HG02943 (cell line): ENCODE measurements around the gene PLA2G4D.

Experiments
- ATAC-seq: cut with Tn5 transposase; IDR thresholded peaks from one replicate; pipeline ENCODE4 v1.9.1; 2021; ENCODE audit warnings: mild to moderate bottlenecking, low read depth, moderate library complexity; ENCODE audit not compliant: unreplicated experiment

The PLA2G4D gene

DNA sequence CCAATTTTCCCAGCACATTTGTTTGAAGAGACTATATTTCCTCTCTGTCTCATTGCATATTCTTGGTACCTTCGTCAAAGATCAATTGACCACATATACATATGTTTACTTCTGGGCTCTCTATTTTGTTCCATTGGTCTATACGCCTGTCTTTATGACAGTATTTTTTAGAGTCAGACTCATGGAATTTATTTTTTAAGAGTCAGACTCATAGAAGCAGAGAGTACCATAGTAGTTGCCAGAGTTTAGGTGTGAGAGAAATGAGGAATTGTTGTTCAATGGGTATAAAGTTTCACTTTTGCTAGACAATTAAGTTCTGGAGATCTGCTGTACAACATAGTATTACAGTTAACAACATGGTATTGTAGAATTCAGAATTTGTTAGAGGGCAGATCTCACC lies 35.0 kb upstream of the PLA2G4D start:
- no peak for ATAC-seq

DNA sequence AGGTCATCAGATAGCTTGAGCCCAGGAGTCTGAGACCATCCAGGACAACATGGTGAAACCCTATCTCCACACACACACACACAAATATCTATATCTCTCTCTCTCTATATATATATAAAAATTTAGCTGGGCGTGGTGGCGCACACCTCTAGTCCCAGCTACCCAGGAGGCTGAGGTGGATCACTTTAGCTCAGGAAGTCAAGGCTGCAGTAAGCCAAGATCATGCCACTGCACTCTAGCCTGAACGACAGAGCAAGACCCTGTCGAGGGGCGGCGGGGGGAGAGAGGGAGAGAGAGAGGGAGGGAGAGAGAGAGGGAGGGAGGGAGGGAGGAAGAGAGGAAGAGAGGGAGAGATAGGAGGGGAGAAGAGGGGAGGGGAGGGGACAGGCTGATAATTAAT lies 34.1 kb upstream of the PLA2G4D start:
- no peak for ATAC-seq

DNA sequence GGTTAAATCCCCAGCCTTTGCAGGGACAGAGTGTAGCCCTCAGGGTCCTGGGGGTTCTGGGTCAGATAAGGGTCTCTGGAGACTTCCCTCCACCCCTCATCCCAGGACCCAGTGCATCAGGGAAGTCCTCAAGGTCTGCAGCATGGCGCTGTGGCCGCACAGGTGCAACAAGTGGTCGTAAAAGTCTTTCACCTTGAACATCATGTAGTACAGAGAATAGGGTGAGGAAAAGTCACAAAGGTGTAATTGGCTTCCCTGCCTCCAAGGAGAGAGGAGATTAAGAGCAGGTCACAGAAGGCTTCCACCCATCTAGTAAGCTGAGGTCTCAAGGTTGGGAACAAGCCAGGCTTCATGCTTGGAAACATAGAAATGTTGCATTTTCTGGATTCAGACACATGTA lies 29.2 kb upstream of the PLA2G4D start:
- no peak for ATAC-seq

DNA sequence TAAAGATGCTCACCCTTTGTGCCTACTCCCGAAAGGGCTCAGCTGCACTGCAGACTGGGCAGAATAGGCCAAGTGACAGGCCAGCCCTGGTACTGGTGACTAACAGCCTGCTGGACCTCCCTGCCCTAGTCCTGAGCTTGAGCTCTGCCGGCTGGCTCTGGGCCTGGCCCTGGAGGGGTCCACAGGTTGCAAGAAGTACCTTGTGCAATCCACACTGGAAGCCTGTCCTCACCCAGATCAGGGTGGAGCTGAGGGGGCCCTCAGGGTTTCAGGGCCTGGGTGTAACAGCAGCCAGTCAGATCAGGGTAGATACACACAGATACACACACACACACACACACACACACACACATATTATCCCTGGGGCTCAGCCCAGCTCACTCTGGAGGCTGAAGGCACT lies 27.3 kb upstream of the PLA2G4D start:
- ATAC-seq = no peak

DNA sequence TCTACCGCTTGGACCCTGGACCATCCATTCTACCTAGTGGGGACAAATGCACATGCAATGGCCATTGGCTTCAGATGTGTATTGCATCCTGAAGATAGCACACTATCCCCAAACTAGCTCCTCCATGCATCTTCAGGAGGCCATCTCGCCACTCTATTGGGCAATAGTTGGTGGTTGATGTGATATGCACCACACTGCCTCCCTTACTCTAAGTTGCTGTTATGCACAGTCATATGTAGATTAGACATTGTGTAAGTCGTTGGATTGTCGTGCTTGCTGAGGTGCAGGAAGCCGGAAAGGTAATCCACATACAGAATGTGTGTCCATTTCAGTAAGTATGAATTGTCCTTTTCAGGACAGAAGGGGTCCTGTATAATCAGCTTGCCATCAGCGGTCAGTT lies 26.7 kb upstream of the PLA2G4D start:
- no peak for ATAC-seq

DNA sequence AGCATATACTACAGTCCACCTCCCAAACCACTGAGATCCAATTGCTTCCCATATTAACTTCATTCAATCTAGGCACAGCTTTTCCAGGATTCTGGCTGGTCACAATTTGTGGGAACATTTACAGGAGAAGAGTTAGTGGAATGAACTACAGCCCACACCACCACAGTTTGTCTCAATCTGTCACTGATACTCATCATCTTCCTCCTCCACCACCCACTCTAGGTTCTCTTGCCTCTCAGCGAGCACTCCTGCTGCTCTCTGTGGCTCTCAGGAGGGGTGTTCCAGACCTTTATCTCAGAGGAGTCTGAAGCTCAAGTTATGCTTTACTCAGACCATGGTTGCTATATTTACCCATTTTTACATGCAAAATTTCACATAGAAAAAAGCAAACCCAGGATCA lies 25.9 kb upstream of the PLA2G4D start:
- no peak for ATAC-seq

DNA sequence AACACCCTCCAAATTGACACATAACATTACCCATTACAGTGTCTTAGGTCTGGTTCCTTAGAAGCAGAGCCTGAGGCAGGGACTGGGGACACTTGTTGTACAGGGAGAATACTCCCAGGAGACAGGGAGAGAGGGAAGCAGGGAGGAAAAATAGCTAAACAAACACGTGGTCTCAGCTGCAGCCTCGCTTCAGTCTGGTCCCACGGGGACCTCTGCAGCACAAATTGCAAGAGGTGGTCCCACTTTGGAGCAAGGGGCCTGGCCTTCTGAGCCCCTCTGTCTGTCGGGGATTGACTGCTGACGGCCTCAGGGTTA lies 25.0 kb upstream of the PLA2G4D start:
- no peak for ATAC-seq

DNA sequence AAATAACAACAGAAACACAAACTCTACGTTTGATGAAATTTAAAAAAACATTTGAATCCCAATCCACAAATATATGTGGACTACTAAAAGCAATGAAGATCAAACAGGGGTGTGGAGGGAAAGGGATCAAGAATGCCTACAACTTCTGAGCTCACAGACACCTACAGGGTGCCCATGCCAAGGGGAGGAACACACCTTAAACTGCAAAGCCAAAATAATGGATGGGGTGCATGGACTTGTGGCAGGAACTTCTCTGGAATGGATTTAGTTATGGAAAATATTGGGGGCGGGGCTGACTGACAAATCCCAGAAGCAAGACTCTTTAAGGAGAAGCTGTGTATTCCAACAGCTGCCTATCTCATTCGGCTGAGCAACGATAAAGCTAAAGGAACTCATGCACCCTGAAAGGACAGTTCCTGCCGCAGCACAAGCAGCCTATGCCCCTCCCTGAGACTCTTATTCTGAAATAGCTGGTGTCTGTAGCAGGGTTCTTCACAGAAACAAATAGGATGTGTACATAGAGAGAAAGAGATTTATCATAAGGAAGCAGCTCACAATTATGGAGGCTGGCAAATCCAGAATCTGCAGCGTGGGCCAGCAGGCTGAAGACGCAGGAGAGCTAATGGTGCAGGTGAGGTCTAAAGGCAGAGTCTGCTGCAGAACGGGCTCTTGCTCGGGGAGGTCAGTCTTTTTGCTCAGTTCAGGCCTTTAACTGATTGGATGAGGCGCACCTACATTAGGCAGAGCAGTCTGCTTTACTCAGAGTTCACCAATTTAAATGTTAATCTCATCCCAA lies 24.5 kb upstream of the PLA2G4D start:
- no peak for ATAC-seq

DNA sequence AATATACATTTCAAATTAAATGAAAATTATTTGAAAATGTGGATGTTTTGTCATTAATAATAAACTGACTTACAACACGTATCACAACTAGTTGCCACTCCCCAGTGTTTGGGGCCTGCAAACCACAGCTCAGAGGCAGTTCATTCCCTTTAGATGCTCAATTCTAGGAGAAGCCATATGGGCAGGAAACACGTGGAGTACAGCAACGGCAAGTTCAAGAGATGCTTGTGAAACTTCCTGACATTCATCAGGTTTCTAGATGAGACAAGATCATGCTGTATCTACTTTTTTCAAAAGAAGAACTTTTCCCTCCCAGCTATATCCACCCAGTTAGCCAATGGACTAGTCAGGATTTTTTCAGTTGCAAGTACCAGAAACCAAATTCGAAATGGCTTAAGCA lies 17.6 kb upstream of the PLA2G4D start:
- ATAC-seq = no peak

DNA sequence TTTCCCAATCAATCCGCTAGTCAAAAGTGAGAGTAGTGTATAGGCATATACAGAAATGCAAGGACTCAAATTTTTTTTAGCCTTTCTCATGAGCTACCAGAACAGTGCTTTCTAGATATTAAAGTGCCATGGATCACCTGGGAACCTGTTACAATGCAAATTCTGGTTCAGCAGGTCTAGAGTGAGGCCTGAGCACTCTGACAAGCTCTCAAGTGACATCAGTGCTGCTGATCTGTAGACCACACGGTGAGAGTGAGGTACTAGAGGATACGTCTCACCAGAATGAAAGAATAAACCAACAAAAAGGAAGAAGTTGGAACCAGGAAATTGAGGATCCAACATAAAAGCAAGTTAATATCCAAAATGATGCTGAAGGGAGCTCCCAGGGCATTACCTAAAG lies 16.0 kb upstream of the PLA2G4D start:
- no peak for ATAC-seq

DNA sequence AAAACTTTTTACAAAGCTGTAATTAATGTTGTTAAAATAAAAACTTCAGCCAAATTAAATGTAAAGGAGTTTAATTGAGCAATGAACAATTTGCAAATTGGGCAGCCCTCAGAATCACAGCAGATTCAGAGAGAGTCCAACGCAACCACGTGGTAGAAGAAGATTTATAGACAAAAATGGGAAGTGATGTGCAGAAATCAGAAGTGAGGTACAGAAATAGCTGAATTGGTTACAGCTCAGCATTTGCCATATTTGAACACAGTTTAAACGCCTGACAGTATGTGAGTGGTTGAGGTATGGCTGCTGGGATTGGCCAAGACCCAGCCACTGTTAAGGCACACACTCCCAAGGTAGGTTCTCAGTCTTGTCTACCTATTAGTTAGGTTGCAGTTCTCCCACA lies 14.4 kb upstream of the PLA2G4D start:
- no peak for ATAC-seq

DNA sequence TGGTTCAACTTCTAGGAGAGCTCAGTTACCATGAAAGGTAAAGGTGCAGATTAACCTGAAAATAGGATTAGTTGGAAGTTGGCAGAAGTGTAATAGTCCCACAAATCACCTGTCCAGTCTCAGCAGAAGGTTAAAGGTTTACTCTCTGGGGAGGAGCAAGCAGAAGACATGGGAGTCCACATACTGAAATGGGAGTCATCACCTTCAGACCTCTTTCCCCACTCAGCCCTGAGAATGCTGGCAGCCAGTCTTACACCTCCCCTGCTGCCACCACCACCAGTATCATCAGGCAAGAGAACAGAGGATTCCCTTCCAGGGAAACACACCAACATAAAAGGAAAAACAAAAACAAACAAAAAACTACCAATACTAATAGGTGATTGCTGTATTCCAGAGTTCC lies 13.8 kb upstream of the PLA2G4D start:
- no peak for ATAC-seq

DNA sequence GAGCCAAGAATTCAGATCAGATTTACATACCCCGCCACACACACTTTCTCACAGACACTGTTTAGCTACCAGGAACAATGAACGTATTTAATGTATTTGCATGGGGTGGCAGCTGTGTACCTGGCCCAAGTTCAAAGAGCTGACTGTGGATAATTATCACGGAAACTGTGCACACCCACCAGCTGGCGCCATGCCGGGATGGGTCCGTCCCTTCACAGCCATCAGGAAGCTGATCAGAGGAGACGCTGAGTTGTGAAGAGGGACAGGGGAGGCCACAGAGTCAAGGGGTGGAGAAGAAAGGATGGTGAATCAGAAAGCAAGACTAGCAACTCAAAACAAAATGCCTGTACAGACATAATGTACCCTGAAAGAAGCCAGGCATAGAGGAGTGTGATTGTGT lies 13.1 kb upstream of the PLA2G4D start:
- ATAC-seq = no peak

DNA sequence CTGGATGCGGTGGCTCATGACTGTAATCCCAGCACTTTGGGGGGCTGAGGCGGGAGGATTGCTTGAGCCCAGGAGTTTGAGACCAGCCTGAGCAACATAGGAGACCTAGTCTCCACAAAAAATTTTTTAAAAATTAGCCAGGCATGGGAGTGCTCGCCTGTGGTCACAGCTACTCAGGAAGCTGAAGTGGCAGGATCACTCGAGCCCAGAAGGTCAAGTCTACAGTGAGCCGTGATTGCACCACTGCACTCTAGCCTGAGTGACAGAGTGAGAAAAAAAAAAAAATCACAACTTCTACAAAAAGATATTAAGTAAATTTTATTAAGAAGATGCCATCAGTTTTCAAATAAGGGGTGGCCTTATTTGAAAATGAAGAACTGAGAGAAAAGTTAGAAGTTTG lies 11.9 kb upstream of the PLA2G4D start:
- no peak for ATAC-seq

DNA sequence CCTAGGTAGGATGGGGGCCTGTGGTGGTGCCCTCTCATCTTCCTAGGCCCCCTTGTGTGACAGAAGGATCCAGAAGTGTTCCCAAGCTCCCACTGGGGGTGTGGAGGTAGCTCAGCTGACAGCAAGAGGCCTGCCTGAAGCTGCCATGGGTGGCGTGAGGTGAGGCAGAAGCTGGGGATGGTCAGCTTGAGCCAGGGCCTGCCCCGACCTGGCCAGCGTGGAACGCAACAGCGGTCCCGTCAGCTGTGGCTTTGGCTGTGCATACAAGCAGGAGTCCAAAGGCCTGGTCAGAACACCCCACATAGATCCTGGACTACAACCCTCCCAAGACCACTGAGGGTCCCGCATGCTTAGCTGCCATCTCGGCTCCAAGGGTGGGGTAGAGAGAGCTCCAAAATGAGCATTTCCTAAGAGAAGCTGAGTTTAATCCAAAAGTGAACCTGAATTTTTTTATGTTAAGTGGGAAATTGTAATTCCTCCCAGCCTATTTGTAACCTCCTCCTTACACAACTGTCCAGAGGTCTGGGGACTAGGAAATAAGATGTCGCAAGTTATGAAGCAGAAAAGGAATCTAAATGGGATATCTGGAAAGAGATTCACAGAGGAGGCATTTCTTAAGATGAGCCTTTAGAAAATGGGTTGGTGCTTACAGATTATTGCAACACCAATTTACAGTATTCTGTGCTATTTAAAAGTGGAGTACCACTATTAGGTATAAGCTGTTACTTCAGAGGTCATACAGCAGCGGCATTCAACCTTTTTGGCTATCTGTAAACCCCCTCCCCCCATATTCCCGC lies 9.9 kb upstream of the PLA2G4D start:
- ATAC-seq = no peak

DNA sequence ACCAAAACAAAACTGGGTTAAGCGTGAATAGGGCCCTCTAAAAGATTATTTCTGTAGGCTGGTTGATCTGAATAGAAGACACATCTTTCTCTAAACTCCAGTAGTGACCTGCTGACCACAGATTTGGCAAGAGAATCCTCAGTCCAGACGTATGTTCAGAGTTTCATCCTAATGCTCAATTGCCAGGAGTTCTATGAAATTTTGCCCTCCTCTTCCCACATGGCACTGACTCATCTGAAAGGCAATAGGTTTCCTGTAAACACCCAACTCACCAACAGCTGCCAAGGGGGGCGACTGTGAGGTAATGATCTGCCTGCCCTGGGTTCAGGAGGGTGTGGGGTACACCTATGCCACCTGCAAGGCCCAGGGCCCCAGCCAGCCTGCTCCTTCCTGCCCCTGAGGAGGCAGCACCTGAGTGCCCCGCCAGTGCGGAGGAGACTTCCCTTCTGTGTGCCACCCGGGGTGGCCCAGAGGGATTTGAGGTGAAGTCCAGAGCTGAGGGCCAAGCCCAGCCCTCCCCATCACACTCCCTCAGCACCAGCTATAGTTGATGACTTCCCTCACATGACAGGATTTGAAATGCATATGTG lies 8.4 kb upstream of the PLA2G4D start:
- ATAC-seq = no peak

DNA sequence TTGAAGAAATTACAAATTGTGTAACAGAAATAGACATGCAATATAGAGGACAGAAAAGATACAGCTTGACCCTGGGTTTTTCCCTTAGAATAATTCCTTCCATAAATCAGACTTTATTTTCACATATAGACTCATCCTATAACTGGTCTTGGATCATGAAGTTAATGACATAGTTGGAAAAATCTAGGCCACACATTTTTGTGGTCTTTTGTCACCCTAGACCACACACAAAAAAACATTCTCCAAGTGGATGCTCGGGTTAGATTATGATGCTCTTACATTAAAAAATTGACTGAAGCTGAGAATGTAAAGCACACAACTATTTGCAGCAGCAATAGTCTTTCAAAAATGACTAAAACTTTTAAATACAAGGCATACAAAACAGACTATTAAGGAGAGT lies 7.5 kb upstream of the PLA2G4D start:
- no peak for ATAC-seq

DNA sequence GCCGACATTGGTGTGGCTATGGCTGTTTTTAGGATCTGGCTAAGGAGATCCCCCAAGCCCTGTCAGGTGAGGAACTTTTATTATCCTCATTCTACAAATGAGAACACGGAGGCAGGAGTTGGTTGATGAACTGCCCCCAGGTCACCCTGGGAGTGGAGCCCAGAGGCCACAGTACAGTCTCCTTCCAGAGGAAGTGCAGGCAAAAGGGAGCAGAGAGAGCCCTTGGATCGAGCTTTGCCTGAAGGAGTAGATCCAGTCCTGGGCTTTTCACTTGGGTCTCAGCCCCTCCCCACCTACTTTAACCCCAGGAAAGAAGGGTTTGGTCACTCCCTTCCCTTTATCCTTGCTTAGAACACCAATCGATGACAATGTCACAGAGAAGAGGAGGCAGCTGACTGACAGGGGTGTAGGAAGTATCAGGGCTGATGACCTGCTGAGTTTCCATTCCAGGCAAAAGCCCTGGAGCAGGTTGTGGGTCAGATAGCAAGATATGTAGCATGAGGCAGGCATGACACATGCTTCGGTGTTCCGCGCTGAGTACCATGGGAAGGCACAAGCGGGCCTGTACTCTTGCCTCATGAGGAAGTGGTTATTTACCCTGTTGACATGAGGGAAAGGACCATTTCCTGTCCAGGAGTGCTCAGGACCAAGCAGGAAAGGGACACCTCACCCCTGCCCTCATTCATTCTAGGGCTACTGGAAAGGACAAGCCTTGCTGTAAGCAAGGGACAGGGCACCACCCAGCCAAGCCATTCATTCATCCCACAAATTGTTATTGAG lies 5.8 kb upstream of the PLA2G4D start:
- no peak for ATAC-seq

DNA sequence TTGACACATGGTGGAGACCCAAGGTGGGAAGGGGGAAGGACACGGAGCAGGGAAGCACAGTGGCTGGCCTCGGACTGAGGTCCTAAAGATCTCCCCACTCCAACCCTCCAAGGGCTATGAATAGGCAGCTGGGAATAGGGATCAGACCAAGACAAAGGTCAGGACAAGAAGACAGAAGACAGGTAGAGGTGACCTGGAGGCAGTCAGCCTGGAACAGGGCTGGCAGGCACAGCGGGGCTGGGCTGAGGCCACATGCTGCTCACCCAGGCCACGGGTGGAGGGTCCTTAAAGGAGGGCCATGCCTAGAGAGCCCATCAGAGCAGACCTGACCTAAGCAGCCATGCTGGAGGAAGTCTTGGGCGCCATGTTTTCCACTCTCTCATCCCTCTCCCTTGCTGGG lies 2.7 kb upstream of the PLA2G4D start:
- ATAC-seq = no peak

DNA sequence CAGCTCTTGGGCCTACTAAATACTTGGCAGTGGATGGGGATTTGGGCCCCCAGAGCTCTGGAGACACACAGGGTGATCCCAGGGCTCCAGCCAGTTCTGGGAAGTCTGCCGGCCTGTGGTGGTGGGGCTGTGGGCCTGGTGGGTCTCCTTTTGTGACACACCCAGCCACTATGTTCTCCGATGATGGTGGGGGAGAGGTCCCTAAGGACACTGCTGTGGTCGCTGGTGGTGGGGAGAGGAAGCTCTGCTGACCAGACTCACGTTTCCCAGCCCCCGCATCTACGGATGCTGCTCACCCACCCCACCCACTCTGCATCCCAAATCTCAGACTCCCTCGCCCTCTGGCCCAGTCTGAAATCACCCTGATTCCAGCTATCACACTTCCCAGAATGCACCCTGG lies 396 bp downstream of the PLA2G4D start:
- no peak for ATAC-seq
